Body of pancreas (tissue), 4 donors: ENCODE results near the gene ATOH8. TPM values are rescaled to one million over a fixed set of nuclear protein-coding genes. Genes with fewer than 3 reads are reported as not detected.

Experiments used
- ATAC-seq: fragments of 150-250 bp; one replicate; pipeline ENCODE4 v1.9.1; 2016
- DNase-seq, 4 donors: peaks; one replicate each; pipeline ENCODE4 v3.0.0-alpha.2; 2019
- H3K27ac ChIP-seq, 4 donors: fragments of 200-600 bp; sonication (generic); 1 replicate in 3 of 4; 2 replicates in 1 of 4; pipeline versions ENCODE4 v1.5.1 to v1.6.1; 2016 to 2019; ENCODE audit warnings: mild to moderate bottlenecking in 1 of 4, mixed read lengths in 1 of 4, moderate library complexity in 1 of 4
- H3K27me3 ChIP-seq, 2 donors: fragments of 200-600 bp; sonication (generic); one replicate each; pipeline ENCODE4 v1.6.0; 2016; ENCODE audit warnings: mild to moderate bottlenecking in 1 of 2
- H3K36me3 ChIP-seq, 2 donors: fragments of 200-600 bp; sonication (generic); replicated peaks in 1 of 2; 2 replicates each; pipeline ENCODE4 v1.5.1; 2016; ENCODE audit warnings: low read depth in 2 of 2; ENCODE audit not compliant: insufficient read depth in 1 of 2
- H3K4me1 ChIP-seq: fragments of 200-600 bp; sonication (generic); one replicate; pipeline ENCODE4 v1.6.0; 2016
- H3K4me3 ChIP-seq, 2 donors: fragments of 200-600 bp; sonication (generic); 1 replicate in 1 of 2; 2 replicates in 1 of 2; pipeline ENCODE4 v1.5.1; 2016 to 2019
- H3K9me3 ChIP-seq, 3 donors: fragments of 200-600 bp; sonication (generic); 1 replicate in 2 of 3; 2 replicates in 1 of 3; pipeline ENCODE4 v1.5.1; 2016
- POLR2A ChIP-seq, 3 donors: fragments of 450-650 bp; IDR thresholded peaks; one replicate each; pipeline ENCODE4 v1.6.1; 2016; ENCODE audit warnings: antibody characterized with exemption in 3 of 3, mild to moderate bottlenecking in 2 of 3
- WGBS, 2 donors: methylation state at CpG; one replicate each; pipeline ENCODE4 v1.1.5; 2017; 5-methylcytosine and 5-hydroxymethylcytosine counted together
- intact Hi-C: fragments of 100-400 bp; cut with DNase I; formaldehyde crosslinking; loops from one replicate; pipeline ENCODE4 v1.15.1; 2023
- total RNA-seq, 2 donors: library from RNA; depleted of rRNA; stranded (reverse); fragments of >200 nt; gene quantifications; one replicate each; pipeline ENCODE4 v1.1.0, GENCODE V29; 2016
- TF ChIP-seq, protein P1 (sequence below), 7 experiments: fragments of 450-650 bp in 4 of 7; fragments of 200-600 bp in 3 of 7; sonication (generic) in 3 of 7; IDR thresholded peaks; one replicate each; pipeline ENCODE4 v1.5.1; 2016 to 2019; ENCODE audit warnings: antibody characterized with exemption in 7 of 7

Gene ATOH8
- total RNA-seq, 2 donors from 2014 or later = 12.9 to 14.5 TPM

DNA sequence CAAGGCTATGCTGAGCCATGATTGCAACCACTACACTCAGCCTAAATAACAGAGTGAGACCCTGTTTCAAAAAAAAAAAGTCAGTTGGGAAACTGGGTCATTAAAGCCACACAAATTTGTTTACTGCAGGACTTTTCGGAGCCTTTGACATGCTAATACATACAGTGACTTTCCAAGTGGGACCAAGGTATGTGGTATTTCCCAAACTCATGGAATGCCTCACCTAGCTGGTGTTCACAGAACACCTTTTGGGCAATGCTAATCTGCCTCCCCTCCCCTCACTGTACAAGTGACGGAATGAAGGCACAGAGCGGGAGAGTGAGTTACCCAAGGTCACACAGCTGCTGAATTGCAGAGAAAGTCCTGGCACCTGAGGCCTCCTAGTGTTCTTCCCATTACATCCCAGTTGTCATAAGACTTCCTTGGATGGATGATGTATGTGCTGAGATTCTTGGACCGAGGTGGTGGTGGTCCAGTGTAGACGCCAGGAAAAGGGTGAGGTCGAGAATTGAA lies 30.7 kb downstream of the ATOH8 start:
- Histone ChIP-seq H3K4me3 (no peak overlapping the region), H3K9me3 (no peaks in the 10 kb centered on the region), H3K4me1 (peaks cover 8% of the 10 kb centered on the region), H3K36me3 (no peaks in the 10 kb centered on the region), H3K27ac (no peak overlapping the region), H3K27me3 (no peaks in the 10 kb centered on the region)
- 75 to 84% methylated on average over 6 of the region's 6 CpGs for WGBS, 2 donors
- DNase-seq (no peak), ATAC-seq (no peak)
- intact Hi-C loops = no loop called here
- TF ChIP-seq, protein P1, sequence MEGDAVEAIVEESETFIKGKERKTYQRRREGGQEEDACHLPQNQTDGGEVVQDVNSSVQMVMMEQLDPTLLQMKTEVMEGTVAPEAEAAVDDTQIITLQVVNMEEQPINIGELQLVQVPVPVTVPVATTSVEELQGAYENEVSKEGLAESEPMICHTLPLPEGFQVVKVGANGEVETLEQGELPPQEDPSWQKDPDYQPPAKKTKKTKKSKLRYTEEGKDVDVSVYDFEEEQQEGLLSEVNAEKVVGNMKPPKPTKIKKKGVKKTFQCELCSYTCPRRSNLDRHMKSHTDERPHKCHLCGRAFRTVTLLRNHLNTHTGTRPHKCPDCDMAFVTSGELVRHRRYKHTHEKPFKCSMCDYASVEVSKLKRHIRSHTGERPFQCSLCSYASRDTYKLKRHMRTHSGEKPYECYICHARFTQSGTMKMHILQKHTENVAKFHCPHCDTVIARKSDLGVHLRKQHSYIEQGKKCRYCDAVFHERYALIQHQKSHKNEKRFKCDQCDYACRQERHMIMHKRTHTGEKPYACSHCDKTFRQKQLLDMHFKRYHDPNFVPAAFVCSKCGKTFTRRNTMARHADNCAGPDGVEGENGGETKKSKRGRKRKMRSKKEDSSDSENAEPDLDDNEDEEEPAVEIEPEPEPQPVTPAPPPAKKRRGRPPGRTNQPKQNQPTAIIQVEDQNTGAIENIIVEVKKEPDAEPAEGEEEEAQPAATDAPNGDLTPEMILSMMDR (IDR thresholded peaks at IDR 0.05) = no peak
- TF ChIP-seq POLR2A (IDR thresholded peaks at IDR 0.05) = no peak

DNA sequence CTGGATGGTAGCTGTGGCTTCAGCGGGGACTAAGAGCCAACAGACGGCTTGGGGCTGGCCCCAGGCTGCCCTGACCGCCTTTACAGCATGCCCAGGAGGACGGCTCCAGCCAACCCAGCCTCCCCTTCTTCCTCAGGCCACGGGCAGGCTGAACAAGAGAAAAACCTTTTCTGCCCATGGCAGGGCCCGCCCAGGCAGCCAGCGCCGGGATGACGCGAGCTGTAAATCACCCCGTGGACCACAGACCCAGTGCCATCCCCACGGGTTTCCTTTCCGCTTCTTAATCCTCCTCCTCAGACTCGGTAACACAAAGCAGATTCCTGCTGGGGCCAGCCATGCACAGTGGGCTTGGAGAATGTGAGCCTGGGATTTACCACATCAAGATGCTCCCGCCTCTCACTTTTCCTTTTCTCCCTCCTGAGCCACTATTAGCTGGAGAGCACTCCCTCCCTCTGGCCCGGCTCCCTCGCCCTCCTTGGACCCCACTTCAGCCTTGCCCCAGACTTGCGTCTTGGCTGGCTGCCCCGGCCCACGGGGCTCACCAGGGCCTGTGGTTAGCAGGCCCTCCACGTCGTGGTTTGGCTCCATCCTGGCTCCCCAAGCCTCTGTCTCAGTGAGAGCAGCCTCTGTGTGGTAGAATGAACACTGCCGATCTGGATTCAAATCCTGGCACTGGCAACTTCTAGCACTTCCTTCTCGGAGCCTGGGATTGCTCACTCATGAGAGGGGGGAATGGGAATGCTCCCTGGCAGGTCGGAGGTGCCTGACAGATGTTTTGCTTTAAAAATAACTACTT lies 31.4 kb downstream of the ATOH8 start:
- H3K36me3 ChIP-seq = no peaks in the 10 kb centered on the region
- 73 to 83% methylated on average over 24 of the region's 25 CpGs for WGBS, 2 donors

DNA sequence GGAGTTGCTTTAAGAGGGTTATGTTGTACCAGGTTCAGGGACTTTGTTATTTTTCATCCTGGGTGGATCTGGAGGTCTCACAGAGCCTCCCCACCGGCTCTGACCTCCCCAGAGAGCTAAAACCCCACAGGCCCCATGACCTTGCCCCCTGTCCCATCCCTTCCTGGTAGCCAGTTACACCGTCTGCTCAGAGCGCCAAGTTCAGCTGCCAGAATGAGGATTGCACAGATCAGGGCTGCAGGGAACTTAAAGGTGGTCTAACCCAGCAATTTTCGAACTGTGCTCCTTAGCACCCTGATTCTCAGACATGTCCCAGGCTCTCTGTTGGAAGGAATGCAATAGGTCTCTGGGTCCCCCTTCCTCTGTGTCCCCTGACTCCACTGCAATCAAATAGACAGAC lies 32.1 kb downstream of the ATOH8 start:
- intact Hi-C loops = no loop called here
- H3K27me3 ChIP-seq = no peaks in the 10 kb centered on the region
- no peak overlapping the region for H3K4me3 ChIP-seq
- DNase-seq (no peak), ATAC-seq (no peak)
- no peaks in the 10 kb centered on the region for H3K36me3 ChIP-seq
- no peaks in the 10 kb centered on the region for H3K4me1 ChIP-seq
- whole genome bisulfite sequencing, 2 donors = 80 to 82% methylated on average over 3 to 4 of the region's 4 CpGs
- no peaks in the 10 kb centered on the region for H3K9me3 ChIP-seq
- no peak for TF ChIP-seq POLR2A (IDR thresholded peaks at IDR 0.05)
- TF ChIP-seq, protein P1 (IDR thresholded peaks at IDR 0.05) = no peak
- H3K27ac ChIP-seq = no peak overlapping the region

More for the DNA sequence above, 31.4 kb downstream of the ATOH8 start:
- H3K4me1 ChIP-seq = peaks cover 2% of the 10 kb centered on the region
- no peak for TF ChIP-seq POLR2A (IDR thresholded peaks at IDR 0.05)
- TF ChIP-seq, protein P1 (IDR thresholded peaks at IDR 0.05) = no peak
- H3K27ac ChIP-seq = no peak overlapping the region
- peak in 1 of 4 donors; percentile 27 for DNase-seq
- intact Hi-C loops = no loop called here
- no peak overlapping the region for H3K4me3 ChIP-seq
- H3K9me3 ChIP-seq = no peaks in the 10 kb centered on the region
- H3K27me3 ChIP-seq = no peaks in the 10 kb centered on the region
- ATAC-seq = peak; percentile 34

DNA sequence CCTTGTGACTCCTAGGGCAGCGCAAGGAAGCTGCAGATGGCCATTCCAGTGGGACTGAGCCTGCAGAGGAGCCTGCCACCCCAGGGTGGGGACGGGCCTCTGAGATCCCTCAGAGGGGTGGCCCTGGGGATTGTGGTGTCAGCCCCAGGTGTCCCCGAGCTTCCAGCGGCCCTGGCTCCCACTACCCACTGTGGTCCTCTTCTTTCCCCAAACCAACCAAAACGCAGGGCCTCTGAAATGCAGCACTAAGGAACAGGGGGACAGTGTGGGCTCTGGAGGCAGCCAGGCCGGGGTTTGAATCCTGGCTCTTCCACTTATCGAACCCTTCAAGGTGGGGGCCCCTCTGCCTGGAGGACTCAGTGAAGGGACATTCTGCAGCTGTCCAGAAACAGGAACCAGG lies 32.7 kb downstream of the ATOH8 start:
- Histone ChIP-seq H3K36me3 (no peaks in the 10 kb centered on the region), H3K27ac (no peak overlapping the region), H3K4me3 (no peak overlapping the region), H3K4me1 (no peaks in the 10 kb centered on the region), H3K27me3 (no peaks in the 10 kb centered on the region), H3K9me3 (no peaks in the 10 kb centered on the region)
- DNase-seq (no peak), ATAC-seq (no peak)
- 83 to 88% methylated on average over 6 to 7 of the region's 7 CpGs for WGBS, 2 donors
- intact Hi-C loops = no loop called here
- no peak for TF ChIP-seq POLR2A (IDR thresholded peaks at IDR 0.05)
- TF ChIP-seq, protein P1 (IDR thresholded peaks at IDR 0.05) = no peak
